Mucosa of descending colon (tissue), 3 donors: ENCODE results near the gene AP1B1. TPM values are rescaled to one million over a fixed set of nuclear protein-coding genes. Genes with fewer than 3 reads are reported as not detected.

Experiments
- ATAC-seq: fragments of 200-7000 bp; cut with Tn5 transposase; one replicate; pipeline ENCODE4 v1.9.1; 2020; ENCODE audit warnings: mild to moderate bottlenecking, moderate library complexity
- DNase-seq, 3 donors: peaks; one replicate each; pipeline ENCODE4 v3.0.0-alpha.2; 2020
- H3K36me3 ChIP-seq: fragments of 200-600 bp; one replicate; pipeline ENCODE4 v1.8.0; 2021; ENCODE audit warnings: low read depth, mild to moderate bottlenecking
- H3K4me1 ChIP-seq: fragments of 200-600 bp; one replicate; pipeline ENCODE4 v1.8.0; 2021; ENCODE audit warnings: low read depth, mild to moderate bottlenecking
- H3K4me3 ChIP-seq: fragments of 200-600 bp; one replicate; pipeline ENCODE4 v1.8.0; 2021; ENCODE audit warnings: mild to moderate bottlenecking
- H3K9me3 ChIP-seq: fragments of 200-600 bp; one replicate; pipeline ENCODE4 v1.8.0; 2021; ENCODE audit warnings: mild to moderate bottlenecking
- intact Hi-C, 2 donors: fragments of 100-400 bp; cut with DNase I in 1 of 2; cut with micrococcal nuclease in 1 of 2; formaldehyde crosslinking; loops; one replicate each; pipeline versions ENCODE4 v1.11.0 to v1.11.1; 2022; cut with DNase I, micrococcal nuclease
- total RNA-seq, 3 donors: library from RNA; stranded (reverse); fragmentation: NEBNext Ultra II Directional in 2 of 3; extraction: Animal tissue kit (Norgen Biotek cat#: 25700) in 2 of 3; gene quantifications; one replicate each; pipeline versions ENCODE4 v1.2.1 to v1.2.4, GENCODE V29; 2021 to 2023
- TF ChIP-seq, protein P1 (sequence below): fragments of 200-600 bp; IDR thresholded peaks from one replicate; pipeline ENCODE4 v1.8.0; 2022; ENCODE audit warnings: antibody characterized with exemption, mild to moderate bottlenecking
- donor health status: DM: no; HTN: no; CAD: no; lungs with moderate emphysema.
- donor health status: DM: no; HTN: no; CAD: no.
- donor health status: DM: no; HTN: yes; CAD: no.

Gene AP1B1
- total RNA-seq, 3 donors from 2014 or later, result 74.4 to 105 (median 88.8) TPM

DNA sequence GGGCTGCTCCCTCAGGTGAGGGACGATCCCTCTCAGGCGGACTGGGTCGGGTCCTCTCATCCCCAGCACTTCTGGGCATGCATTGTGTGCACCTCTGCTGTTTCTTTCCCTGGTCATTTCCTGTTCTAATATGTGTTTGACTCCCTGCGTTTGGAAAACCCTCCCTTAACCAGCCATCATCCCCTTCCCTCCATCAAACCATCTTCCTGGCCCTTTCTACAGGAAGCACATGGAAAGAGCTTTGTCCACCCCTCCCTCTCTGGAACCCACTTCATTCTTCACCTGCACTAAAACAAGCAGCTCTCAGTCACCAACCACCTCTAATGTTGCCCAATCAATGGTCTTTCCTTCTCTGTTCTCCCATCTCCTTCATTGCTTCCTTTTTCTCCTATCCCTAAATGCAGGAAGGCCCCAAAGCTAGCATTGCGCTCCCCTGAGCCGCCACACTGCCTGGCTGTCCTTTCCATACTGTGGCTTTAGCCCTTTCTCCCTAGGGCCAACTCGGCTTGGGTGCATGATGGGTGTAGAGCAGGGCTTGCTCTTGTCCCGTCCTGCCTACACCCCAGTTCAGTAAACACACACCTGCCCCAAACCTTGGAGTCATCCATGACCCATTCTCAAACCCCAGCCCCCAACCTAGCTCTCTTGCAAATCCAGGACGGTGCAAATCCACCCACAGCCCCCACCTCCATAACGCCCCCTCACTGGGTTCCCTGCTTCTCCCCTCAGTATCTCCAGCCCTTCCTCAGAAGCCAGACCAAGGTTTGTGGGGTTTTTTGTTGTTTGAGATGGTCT lies 87.4 kb downstream of the AP1B1 start:
- Histone ChIP-seq H3K4me3 (no peak overlapping the region), H3K4me1 (peaks cover 13% of the 10 kb centered on the region), H3K9me3 (no peaks in the 10 kb centered on the region), H3K36me3 (peaks cover 24% of the 10 kb centered on the region)
- intact Hi-C loops, result no loop called here
- TF ChIP-seq, protein P1, sequence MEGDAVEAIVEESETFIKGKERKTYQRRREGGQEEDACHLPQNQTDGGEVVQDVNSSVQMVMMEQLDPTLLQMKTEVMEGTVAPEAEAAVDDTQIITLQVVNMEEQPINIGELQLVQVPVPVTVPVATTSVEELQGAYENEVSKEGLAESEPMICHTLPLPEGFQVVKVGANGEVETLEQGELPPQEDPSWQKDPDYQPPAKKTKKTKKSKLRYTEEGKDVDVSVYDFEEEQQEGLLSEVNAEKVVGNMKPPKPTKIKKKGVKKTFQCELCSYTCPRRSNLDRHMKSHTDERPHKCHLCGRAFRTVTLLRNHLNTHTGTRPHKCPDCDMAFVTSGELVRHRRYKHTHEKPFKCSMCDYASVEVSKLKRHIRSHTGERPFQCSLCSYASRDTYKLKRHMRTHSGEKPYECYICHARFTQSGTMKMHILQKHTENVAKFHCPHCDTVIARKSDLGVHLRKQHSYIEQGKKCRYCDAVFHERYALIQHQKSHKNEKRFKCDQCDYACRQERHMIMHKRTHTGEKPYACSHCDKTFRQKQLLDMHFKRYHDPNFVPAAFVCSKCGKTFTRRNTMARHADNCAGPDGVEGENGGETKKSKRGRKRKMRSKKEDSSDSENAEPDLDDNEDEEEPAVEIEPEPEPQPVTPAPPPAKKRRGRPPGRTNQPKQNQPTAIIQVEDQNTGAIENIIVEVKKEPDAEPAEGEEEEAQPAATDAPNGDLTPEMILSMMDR, result no peak
- ATAC-seq, result no peak
- DNase-seq, result no peak

DNA sequence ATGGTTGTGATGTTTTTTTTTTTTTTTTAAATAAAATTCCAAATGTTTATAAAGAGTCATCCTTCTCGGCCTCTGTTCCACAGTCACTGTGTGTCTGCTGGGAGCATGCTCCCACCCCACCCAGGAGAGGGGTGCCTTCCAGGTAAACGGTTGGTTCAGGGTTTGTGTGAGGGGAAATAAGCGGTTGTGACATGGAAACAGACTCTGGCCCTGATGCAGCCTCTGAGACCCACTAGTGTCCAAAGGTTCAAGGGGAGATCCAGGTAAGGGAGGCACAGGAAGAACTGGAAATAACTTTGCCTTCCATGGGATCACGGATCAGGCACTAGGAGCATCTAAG lies 87.9 kb downstream of the AP1B1 start:
- Histone ChIP-seq H3K36me3 (peaks cover 27% of the 10 kb centered on the region), H3K4me1 (peaks cover 11% of the 10 kb centered on the region), H3K9me3 (no peaks in the 10 kb centered on the region), H3K4me3 (no peak overlapping the region)
- TF ChIP-seq, protein P1, result no peak
- ATAC-seq (no peak), DNase-seq (no peak)
- intact Hi-C loops, result no loop called here

DNA sequence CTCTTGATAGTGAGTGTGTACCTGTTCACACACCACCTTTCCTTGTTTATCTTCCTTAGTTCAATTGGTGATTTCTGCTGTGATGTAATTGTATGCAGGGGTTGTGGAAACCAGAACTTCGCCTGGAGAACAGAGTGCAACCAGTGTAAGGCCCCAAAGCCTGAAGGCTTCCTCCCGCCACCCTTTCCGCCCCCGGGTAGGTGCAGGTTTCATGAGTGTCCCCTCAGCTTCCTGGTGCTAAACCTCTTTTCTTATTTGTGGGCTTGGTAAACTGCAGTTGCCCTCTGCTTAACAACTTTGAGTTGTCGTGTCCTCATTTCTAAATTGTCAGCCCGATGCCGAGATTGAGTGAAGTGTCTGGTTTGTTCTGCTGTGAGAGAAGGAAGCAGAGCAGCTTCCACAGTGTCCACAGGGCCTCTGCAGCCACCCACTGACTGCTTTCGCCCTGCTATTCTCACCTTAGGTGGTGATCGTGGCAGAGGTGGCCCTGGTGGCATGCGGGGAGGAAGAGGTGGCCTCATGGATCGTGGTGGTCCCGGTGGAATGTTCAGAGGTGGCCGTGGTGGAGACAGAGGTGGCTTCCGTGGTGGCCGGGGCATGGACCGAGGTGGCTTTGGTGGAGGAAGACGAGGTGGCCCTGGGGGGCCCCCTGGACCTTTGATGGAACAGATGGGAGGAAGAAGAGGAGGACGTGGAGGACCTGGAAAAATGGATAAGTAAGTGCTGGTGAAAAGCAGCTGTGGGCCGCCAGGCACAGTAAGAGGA lies 89.1 kb downstream of the AP1B1 start:
- DNase-seq, result no peak
- no peak for ATAC-seq

DNA sequence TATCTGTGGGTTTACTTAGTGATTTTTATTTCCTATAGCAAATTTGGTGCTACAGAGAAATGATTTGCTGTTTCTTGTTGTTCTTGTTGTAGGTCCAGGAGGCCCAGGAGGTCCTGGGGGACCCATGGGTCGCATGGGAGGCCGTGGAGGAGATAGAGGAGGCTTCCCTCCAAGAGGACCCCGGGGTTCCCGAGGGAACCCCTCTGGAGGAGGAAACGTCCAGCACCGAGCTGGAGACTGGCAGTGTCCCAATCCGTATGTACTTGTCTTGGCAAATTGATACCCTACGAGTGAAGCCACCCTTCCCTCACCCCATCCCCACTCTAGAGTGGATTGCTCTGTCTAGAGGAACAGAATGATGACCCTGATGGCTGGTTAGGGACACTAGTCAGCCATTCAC lies 89.7 kb downstream of the AP1B1 start:
- peaks cover 27% of the 10 kb centered on the region for H3K36me3 ChIP-seq
- H3K9me3 ChIP-seq, result no peaks in the 10 kb centered on the region
- TF ChIP-seq, protein P1, result no peak
- ATAC-seq (no peak), DNase-seq (no peak)
- H3K4me1 ChIP-seq, result peaks cover 11% of the 10 kb centered on the region
- H3K4me3 ChIP-seq, result no peak overlapping the region
- intact Hi-C loops, result no loop called here

More for the DNA sequence above, 89.1 kb downstream of the AP1B1 start:
- intact Hi-C loops, result no loop called here
- Histone ChIP-seq H3K4me1 (peaks cover 11% of the 10 kb centered on the region), H3K9me3 (no peaks in the 10 kb centered on the region), H3K4me3 (no peak overlapping the region), H3K36me3 (peaks cover 27% of the 10 kb centered on the region)
- TF ChIP-seq, protein P1, result no peak

DNA sequence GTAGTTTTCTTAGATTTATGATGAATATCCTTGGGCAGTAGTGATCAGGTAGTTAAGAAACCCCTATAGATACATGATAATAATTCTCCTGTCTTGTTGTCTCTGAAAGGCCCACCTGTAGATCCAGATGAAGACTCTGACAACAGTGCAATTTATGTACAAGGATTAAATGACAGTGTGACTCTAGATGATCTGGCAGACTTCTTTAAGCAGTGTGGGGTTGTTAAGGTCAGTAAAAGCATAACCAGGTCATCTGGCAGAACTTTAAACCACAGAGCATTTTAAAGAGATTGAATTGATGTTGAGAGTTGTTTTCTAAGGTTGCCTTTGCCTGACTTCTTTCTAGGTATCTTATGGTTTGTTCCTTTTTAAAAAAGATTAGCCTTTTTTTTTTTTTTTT lies 96.0 kb downstream of the AP1B1 start:
- TF ChIP-seq, protein P1, result no peak
- Histone ChIP-seq H3K4me1 (no peaks in the 10 kb centered on the region), H3K9me3 (no peaks in the 10 kb centered on the region), H3K36me3 (peaks cover 20% of the 10 kb centered on the region), H3K4me3 (no peak overlapping the region)
- DNase-seq, result no peak
- intact Hi-C loops, result no loop called here
- ATAC-seq, result no peak
